ENCODE results near the gene MINDY1. TPM values are rescaled to one million over a fixed set of nuclear protein-coding genes. Genes with fewer than 3 reads are reported as not detected.

Gene MINDY1
- total and polyA plus RNA-seq, 9 of the 15 experiments (the other 6 are each of a cell fraction or from before 2014, with no cell fraction given) = 0.49 to 11.0 (median 6.0) TPM

GRCh38 chr1:150979092-150980056 is 27.3 kb downstream of the MINDY1 start (continued):
- TF ChIP-seq TFAM (CRISPR knock-in tag; conservative IDR thresholded peaks at IDR 0.05) (no peak), ZNF133 (CRISPR knock-in tag; IDR thresholded peaks at IDR 0.05) (no peak), PURB (CRISPR knock-in tag; IDR thresholded peaks at IDR 0.05; ENCODE audit: low read depth) (no peak), NFIX (CRISPR knock-in tag; IDR thresholded peaks at IDR 0.05; ENCODE audit: low read depth) (no peak), MCM2 (IDR thresholded peaks at IDR 0.05; ENCODE audit: low read depth) (no peak), NFRKB (IDR thresholded peaks at IDR 0.05; ENCODE audit: low read depth) (no peak), LCOR (CRISPR knock-in tag; IDR thresholded peaks at IDR 0.05) (0 out of 2 replicates have a peak, but pooled peaks have one; percentile 22), MYBL2 (IDR thresholded peaks at IDR 0.05; ENCODE audit: low read depth) (no peak), MYBL2 (CRISPR knock-in tag; IDR thresholded peaks at IDR 0.05; ENCODE audit: borderline replicate concordance) (no peak), ZNF584 (CRISPR knock-in tag; IDR thresholded peaks at IDR 0.05; ENCODE audit: low read depth) (no peak), CEBPB (tag; IDR thresholded peaks at IDR 0.05) (0 out of 2 replicates have a peak, but pooled peaks have one; percentile 11), KDM2B (CRISPR knock-in tag; IDR thresholded peaks at IDR 0.05) (no peak), BCL6 (CRISPR knock-in tag; IDR thresholded peaks at IDR 0.05) (no peak), ZBTB34 (CRISPR knock-in tag; IDR thresholded peaks at IDR 0.05) (no peak), HOXB6 (CRISPR knock-in tag; IDR thresholded peaks at IDR 0.05; ENCODE audit: borderline replicate concordance) (no peak), SMAD3 (CRISPR knock-in tag; conservative IDR thresholded peaks at IDR 0.05) (no peak), PHB2 (IDR thresholded peaks at IDR 0.05; ENCODE audit: low read depth) (no peak)
- TF ChIP-seq, protein P1, sequence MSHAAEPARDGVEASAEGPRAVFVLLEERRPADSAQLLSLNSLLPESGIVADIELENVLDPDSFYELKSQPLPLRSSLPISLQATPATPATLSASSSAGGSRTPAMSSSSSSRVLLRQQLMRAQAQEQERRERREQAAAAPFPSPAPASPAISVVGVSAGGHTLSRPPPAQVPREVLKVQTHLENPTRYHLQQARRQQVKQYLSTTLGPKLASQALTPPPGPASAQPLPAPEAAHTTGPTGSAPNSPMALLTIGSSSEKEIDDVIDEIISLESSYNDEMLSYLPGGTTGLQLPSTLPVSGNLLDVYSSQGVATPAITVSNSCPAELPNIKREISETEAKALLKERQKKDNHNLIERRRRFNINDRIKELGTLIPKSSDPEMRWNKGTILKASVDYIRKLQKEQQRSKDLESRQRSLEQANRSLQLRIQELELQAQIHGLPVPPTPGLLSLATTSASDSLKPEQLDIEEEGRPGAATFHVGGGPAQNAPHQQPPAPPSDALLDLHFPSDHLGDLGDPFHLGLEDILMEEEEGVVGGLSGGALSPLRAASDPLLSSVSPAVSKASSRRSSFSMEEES (CRISPR knock-in tag; IDR thresholded peaks at IDR 0.05) = no peak
- TF ChIP-seq, protein P2, sequence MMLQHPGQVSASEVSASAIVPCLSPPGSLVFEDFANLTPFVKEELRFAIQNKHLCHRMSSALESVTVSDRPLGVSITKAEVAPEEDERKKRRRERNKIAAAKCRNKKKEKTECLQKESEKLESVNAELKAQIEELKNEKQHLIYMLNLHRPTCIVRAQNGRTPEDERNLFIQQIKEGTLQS (IDR thresholded peaks at IDR 0.05) = no peak
- TF ChIP-seq, protein P2 (CRISPR knock-in tag; conservative IDR thresholded peaks at IDR 0.05) = no peak
- TF ChIP-seq, protein P3, sequence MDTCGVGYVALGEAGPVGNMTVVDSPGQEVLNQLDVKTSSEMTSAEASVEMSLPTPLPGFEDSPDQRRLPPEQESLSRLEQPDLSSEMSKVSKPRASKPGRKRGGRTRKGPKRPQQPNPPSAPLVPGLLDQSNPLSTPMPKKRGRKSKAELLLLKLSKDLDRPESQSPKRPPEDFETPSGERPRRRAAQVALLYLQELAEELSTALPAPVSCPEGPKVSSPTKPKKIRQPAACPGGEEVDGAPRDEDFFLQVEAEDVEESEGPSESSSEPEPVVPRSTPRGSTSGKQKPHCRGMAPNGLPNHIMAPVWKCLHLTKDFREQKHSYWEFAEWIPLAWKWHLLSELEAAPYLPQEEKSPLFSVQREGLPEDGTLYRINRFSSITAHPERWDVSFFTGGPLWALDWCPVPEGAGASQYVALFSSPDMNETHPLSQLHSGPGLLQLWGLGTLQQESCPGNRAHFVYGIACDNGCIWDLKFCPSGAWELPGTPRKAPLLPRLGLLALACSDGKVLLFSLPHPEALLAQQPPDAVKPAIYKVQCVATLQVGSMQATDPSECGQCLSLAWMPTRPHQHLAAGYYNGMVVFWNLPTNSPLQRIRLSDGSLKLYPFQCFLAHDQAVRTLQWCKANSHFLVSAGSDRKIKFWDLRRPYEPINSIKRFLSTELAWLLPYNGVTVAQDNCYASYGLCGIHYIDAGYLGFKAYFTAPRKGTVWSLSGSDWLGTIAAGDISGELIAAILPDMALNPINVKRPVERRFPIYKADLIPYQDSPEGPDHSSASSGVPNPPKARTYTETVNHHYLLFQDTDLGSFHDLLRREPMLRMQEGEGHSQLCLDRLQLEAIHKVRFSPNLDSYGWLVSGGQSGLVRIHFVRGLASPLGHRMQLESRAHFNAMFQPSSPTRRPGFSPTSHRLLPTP (IDR thresholded peaks at IDR 0.05; ENCODE audit: borderline replicate concordance, extremely low read depth, insufficient read length) = no peak

Measured in K562 (cell line).